WERI-Rb-1 (cell line): ENCODE data around the gene MROH7.

Experiments used
- DNase-seq: peaks from one replicate; pipeline ENCODE4 v3.0.0-alpha.2; 2020
- H3K27ac ChIP-seq: fragments of 250-450 bp; sonication (Bioruptor Pico); 2 replicates; pipeline ENCODE4 v1.5.1; 2020; ENCODE audit warnings: mild to moderate bottlenecking, moderate library complexity
- H3K27me3 ChIP-seq: fragments of 250-450 bp; sonication (Bioruptor Pico); 2 replicates; pipeline ENCODE4 v1.5.1; 2021; ENCODE audit warnings: mild to moderate bottlenecking, low read depth, moderate library complexity; ENCODE audit not compliant: insufficient read depth, severe bottlenecking
- H3K36me3 ChIP-seq: fragments of 250-450 bp; sonication (Bioruptor Pico); 2 replicates; pipeline ENCODE4 v1.5.1; 2020; ENCODE audit warnings: mild to moderate bottlenecking, moderate library complexity
- H3K4me3 ChIP-seq: 2 replicates; pipeline ENCODE4 v1.5.1; 2011; ENCODE audit warnings: low read depth, mild to moderate bottlenecking, control low read depth, low read length
- H3K9me3 ChIP-seq: fragments of 250-450 bp; sonication (Bioruptor Pico); 2 replicates; pipeline ENCODE4 v1.5.1; 2021; ENCODE audit warnings: mild to moderate bottlenecking, moderate library complexity; ENCODE audit not compliant: severe bottlenecking
- TF ChIP-seq, protein P1 (sequence below): IDR thresholded peaks from 2 replicates; pipeline ENCODE4 v1.5.1; 2011; ENCODE audit warnings: low read depth, mild to moderate bottlenecking, control low read depth, inconsistent platforms, low read length

Gene MROH7

DNA sequence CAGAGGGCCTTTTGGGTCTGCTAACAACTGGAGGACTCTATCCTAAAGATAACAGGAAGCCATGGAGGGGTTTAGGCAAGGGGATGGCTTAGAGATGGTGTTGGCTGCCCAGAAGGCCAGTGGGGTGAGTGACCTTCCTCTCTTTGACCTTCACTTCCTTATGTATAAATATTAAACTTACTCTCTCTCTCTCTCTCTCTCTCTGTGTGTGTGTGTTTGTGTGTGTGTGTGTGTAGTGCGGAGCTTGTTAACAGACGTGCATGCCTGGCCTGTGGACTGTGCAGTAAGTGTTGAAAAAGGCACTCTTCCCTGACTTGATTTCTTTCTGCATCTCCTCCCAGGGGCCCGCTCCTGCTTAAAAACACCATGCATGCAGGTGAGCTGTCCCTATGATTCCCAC, 10.0 kb downstream of the MROH7 start:
- H3K27ac ChIP-seq, result no peak overlapping the region
- no peaks in the 10 kb centered on the region for H3K36me3 ChIP-seq
- no peak overlapping the region for H3K4me3 ChIP-seq
- no peak for DNase-seq
- H3K9me3 ChIP-seq, result no peaks in the 10 kb centered on the region
- TF ChIP-seq, protein P1, sequence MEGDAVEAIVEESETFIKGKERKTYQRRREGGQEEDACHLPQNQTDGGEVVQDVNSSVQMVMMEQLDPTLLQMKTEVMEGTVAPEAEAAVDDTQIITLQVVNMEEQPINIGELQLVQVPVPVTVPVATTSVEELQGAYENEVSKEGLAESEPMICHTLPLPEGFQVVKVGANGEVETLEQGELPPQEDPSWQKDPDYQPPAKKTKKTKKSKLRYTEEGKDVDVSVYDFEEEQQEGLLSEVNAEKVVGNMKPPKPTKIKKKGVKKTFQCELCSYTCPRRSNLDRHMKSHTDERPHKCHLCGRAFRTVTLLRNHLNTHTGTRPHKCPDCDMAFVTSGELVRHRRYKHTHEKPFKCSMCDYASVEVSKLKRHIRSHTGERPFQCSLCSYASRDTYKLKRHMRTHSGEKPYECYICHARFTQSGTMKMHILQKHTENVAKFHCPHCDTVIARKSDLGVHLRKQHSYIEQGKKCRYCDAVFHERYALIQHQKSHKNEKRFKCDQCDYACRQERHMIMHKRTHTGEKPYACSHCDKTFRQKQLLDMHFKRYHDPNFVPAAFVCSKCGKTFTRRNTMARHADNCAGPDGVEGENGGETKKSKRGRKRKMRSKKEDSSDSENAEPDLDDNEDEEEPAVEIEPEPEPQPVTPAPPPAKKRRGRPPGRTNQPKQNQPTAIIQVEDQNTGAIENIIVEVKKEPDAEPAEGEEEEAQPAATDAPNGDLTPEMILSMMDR, result no peak
- no peaks in the 10 kb centered on the region for H3K27me3 ChIP-seq

DNA sequence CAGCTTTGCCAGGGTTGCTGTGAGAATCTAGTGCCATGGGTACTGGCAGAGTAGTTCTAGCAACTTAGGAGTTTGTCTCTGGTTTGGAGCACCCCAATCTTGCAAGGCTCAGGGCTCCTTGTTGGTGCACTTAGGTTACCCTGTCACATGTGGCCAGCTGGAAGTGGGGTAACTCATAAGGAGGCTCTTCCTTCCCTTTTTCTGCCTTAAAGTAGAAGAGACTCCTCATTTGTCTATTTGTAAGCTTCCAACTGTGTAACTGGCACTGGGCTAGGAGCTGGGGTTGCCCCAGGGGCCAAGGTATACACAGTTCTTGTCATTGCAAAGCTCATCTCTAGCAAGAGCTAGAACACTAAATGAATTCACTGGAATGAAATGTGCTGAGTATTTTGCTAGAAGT, 10.6 kb downstream of the MROH7 start:
- no peaks in the 10 kb centered on the region for H3K27me3 ChIP-seq
- no peaks in the 10 kb centered on the region for H3K36me3 ChIP-seq
- no peak for DNase-seq
- no peak overlapping the region for H3K4me3 ChIP-seq
- TF ChIP-seq, protein P1, result no peak
- no peaks in the 10 kb centered on the region for H3K9me3 ChIP-seq
- H3K27ac ChIP-seq, result no peak overlapping the region

DNA sequence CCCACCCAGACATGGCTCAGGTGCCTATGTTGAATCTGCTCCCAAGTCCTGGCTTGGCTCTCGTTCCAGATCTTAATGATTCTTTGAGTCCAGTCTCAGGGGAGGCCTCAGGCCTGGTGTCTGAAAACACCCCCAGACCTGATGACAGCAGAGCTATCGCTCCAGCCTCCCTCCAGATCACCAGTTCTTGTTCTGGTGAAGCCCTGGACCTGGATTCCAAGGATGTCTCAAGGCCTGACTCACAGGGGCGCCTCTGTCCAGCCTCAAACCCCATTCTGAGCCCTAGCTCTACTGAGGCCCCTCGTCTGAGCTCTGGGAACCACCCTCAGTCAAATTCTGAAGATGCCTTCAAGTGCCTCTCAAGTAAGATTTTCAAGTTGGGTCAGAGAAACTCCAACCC, 11.4 kb downstream of the MROH7 start:
- H3K36me3 ChIP-seq, result no peaks in the 10 kb centered on the region
- no peaks in the 10 kb centered on the region for H3K27me3 ChIP-seq
- no peak overlapping the region for H3K4me3 ChIP-seq
- TF ChIP-seq, protein P1, result no peak
- H3K9me3 ChIP-seq, result peaks cover under 1% of the 10 kb centered on the region
- DNase-seq, result no peak
- no peak overlapping the region for H3K27ac ChIP-seq

DNA sequence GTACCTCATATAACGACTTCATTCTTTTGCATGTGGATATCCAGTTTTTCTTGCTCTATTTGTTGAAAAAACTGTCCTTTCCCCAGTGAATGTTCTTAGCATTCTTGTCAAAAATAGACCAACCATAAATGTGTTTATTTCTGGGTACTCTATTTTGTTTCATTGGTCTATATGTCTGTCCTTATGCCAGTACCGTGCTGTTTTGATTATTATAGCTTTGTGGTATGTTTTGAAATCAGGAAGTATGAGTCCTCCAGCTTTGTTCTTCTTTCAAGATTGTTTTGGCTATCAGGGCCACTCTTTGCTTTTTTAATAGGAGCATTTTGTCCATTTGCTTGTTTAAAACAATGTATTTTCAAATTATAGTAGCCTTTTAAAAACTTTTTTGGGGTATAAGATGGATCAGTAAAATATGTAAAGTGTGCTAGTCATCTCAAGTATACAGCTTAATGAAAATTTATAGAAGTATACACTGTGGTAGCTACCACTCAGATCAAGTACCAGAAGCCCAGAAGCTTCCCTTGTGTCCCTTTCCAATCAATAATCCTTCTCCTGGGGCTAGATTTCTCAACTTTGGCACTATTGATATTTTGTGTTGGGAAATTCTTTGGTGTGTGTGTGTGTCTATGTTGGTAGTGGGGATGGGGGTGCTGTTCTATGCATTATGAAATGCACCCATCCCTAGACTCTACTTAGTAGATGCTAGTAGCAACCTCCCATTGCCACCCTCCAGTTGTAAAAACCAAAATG, 16.8 kb downstream of the MROH7 start:
- no peaks in the 10 kb centered on the region for H3K36me3 ChIP-seq
- no peak for DNase-seq
- H3K27me3 ChIP-seq, result no peaks in the 10 kb centered on the region
- no peak overlapping the region for H3K27ac ChIP-seq
- TF ChIP-seq, protein P1, result no peak
- peaks cover 11% of the 10 kb centered on the region for H3K9me3 ChIP-seq
- H3K4me3 ChIP-seq, result no peak overlapping the region

DNA sequence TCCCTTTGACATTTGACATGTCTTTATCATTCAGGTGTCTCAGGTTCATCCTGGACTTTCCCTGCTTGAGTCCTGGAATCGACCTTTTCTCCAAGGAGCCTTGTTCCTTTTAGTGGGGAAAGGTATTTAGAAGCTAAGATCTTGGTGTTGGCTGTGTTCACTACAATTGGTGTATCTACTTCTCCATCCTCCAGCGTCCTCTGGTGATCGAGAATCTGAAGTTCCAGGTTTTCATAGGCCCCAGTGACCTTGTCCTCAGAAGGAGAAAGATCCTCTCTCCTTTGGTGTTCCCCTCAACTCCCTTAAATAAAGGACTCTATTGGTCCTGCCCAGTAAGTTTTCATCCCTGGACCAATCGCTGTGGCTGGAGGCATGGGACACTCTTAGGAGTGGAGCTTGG, 22.1 kb downstream of the MROH7 start:
- Histone ChIP-seq H3K36me3 (no peaks in the 10 kb centered on the region), H3K4me3 (no peak overlapping the region), H3K27me3 (no peaks in the 10 kb centered on the region), H3K27ac (no peak overlapping the region), H3K9me3 (peaks cover 3% of the 10 kb centered on the region)
- TF ChIP-seq, protein P1, result peak; percentile 36
- DNase-seq, result no peak

DNA sequence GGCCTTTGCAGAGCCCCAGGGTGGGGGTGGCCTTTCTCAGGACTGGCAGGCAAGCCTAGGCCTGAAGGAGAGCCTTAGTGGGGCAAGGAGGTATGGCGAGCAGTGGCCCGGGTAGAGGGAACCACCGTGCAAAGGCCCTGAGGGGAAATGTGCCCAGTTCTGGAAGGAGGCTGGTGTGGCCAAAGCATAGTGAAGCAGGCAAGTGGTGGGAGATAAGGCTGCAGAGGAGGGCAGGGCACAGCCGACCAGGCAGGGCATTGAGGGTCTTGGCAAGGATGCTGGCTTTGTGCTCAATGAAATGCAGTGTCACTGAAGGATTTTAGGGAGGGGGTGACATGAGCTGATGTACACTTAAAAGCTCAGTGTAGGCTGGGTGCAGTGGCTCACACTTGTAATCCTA, 22.8 kb downstream of the MROH7 start:
- no peak for DNase-seq
- Histone ChIP-seq H3K9me3 (no peaks in the 10 kb centered on the region), H3K27me3 (no peaks in the 10 kb centered on the region), H3K27ac (no peak overlapping the region), H3K4me3 (no peak overlapping the region), H3K36me3 (no peaks in the 10 kb centered on the region)
- TF ChIP-seq, protein P1, result no peak
